ENCODE results near the gene ZNF343.
"Not testable (repeated sequence)": the region's sequence is repeated elsewhere in the genome, so short reads cannot be mapped to it uniquely, and the experiment has no call there.

ZNF343 gene

DNA sequence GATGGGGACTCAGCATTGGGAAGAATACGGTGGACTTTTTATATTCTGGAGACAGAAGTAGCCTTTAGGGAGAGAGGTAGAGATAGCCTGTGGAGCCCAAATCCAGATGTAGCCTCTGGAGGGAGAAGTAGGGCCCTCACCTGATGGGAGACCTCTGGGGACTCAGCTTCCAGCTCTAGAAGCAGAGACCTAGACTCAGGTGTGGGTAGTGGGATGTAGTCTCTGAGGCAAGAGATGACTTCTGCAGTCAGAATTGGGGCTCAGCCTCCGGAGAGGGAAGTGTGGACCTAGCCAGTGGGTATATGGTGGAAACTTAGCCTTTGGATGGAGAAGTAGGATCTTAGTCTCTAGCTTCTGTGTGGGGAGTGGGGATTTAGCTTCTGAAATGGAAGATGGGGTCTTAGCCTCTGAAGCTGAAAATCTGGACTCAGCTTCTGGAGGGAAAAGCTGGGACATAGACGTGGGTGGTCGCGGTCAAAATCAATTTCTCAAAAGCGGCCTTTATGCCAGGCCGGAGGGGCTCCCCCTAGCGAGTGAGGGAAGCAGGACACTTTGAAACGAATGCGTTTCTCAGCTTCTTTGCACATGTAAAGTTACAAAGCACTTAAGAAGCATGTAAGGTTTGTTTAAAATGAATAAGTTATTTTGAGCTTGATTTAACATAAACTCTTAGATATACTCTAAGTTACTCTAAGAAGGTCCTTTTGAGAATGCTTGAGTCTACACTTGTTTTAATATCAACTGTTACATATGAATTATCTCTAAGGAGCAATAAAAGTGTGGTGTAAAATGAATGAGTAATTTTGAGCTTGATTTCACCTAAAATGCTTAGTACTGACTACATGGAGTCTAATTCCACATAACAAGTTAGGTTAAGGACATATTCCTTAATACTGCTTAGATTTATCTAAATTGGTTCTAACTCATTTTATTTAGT is 12.9 kb upstream of the ZNF343 start:
- DNase-seq (ENCODE audit: low read depth), result no peak

DNA sequence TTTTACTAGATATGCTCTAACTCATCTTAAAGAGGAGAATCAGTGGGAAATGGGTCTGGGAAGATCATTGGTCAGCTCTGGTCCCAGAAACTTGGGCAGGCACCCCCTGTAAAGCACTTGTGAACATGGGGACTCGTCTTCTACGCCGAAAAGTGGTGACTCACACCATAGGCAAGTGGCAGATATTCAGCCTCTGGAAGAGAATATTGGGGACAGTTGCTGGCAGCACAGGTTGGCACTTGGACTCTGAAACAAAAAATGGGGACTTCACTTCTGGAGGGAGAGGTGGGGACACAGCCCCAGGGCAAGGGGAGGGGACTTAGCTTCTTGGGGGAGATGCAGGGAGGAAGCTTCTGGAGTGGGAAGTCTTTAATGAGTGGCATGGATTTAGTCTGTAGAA is 11.9 kb upstream of the ZNF343 start:
- DNase-seq (ENCODE audit: low read depth), result no peak

DNA sequence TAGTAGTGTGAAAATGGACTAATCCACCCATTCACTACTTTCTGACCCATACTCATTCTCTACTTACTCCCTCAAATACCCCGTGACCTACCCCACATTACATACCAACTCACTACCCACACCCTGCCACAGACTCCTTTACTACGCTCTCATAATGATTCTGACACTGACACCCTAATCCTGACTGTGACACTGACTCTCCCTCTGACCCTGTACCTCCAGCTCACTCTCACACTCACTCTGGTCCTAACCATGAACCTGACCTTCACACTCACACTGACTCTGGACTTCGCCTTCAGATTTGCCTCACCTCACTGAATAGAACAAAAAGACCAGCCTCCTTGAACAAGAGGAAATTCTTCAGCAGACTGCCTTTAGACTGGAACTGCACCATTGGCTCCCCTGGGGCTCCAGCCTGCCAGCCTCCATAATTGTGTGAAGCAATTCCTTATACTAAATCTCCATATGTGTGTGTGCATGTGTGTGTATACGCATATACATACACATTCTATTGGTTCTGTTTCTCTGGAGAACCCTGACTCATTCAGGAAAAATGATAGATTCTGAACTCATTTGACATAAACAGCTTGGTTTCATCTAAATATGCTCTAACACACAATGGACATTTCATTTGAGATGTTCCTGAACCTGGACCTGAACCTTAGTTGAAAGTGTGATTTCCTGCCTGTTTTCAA is 10.5 kb upstream of the ZNF343 start:
- peak; percentile 34 for DNase-seq (ENCODE audit: low read depth)

DNA sequence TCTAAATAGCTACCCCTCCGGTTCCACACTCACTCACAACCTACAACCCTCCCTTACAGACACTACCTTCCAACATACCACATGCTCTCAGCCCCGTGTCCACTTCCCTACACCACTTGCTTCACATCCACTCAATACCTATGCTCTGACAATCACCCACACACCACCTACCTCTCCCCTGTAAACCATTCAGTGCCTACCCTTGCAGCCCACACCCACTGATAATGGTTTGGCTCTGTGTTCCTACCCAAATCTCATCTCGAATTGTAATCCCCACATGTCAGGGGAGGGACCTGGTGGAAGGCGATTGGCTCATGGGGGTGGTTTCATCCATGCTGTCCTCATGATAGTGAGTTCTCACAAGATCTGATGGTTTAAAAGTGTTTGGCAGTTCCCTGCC is 9.8 kb upstream of the ZNF343 start:
- DNase-seq (ENCODE audit: low read depth), result no peak

DNA sequence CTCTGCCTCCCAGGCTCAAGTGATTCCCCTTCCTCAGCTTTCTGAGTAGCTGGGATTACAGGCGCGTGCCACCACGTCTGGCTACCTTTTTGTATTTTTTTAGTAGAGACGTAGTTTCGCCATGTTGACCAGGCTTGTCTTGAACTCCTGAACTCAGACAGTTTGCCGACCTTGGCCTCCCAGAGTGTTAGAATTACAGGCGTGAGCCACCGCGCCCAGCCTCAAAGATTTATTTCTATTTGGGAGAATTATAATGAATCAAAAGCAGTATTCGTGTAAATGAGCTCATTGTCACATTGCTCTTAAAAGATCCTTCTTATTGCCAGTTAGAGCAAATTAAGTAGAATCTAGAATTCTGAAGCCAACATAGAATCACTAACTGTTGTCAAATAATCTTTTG is 9.4 kb upstream of the ZNF343 start:
- no peak for DNase-seq (ENCODE audit: low read depth)

DNA sequence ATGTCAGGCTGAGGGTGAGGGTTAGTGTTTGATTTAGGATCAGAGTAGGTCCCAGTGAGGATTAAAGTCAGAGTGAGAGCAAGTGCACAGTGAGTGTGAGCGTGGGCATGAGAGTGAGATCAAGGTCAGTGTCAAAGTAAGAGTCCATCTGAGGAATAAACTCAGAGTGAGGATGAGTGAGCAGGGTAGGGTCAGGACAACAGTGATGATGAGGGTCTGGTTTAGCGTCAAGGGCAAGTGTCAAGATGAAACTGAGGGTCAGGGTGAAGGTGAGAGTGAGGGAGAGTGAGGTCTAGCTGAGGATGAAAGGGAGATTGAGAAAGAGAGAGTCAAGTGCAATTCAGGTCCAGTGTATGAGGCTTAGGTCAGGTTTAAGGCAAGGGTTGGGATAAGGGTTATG is 7.7 kb upstream of the ZNF343 start:
- DNase-seq (ENCODE audit: low read depth), result no peak

DNA sequence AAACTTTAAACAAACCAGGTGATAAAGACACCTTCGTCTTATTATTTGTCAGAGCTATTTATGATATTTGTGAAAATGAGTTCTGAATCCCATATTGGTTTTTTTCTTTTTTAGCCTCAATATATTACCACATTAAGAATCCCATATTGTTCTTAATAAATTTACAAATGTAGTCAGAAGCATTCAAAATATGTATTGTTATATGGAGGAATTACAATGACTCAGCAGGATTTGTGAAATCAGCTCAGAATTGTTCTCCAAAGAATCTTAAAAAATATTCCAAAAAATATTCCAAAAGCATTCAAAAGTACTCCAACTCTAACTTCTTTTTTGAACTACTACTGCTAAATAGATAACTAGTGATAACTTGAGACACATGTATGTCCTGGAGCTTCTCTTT is 6.5 kb upstream of the ZNF343 start:
- no peak for DNase-seq (ENCODE audit: low read depth)

DNA sequence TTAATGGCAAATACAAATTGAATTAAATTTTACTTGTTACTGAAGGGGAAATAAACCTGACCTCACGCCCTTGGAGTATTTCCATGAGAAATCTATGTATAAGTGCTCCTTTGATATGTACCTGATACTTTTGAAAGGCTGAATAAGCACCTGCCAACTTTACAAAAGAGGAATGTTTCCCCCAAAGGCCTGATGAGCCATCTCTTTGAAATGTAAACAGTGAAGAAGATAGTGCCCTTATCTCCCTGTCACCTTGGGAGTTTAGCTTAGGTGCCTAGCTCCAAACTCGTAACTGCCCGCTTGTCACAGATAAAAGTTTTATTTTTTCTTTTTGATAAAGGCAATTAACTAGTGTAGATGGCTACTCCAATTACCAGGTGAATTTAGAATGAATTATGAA is 1.1 kb upstream of the ZNF343 start:
- DNase-seq (ENCODE audit: low read depth), result no peak

DNA sequence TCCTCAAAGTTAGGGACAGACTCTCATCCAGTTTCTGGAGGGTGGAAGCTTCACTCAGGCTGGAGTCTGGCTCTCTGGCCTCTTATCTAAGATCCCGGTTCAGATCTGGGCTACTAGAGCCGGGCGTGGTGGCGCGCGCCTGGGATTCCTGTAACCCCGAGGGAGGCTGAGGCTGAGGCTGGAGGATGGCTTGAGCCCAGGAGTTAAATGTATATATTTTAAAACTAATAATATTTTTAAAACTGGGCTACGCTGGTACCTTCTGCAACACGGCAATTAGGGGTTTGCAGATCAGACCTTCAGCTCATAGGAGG is 710 bp upstream of the ZNF343 start:
- no peak for DNase-seq (ENCODE audit: low read depth)

DNA sequence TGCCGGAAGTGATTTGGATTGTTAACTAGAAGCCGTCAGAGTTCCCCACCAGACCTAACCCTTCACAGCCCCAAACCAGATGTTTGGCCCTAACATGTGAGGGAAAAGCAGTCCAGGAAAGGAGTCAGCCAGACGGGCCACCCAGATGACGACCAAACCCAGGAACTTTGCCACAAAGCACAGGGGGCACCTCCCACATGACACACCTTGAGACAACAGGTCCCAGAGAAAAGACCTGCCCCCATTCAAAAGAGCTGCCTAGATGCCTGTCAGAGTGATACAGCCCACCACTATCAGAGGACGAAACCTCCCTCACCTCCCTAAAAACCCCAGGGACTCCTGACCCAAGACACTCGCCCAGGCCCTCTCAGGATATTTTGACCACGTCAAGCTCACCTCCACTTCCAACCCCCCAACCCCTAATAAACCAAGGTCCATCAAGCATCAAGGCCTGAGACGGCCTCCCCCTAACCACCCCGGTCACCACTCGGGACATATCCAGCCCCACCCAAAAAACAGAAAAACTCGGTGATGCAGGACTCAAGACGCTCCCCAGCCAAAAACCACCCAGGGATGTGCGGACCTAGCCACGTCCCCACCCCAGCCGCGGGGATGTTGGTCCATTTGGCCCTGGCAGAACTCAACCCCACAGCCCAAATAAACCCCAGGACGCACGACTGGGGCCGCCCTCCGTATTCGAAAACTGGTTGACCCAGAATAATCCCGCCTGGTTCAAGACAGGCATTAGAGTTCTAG is 662 bp downstream of the ZNF343 start:
- DNase-seq (ENCODE audit: low read depth), result no peak

DNA sequence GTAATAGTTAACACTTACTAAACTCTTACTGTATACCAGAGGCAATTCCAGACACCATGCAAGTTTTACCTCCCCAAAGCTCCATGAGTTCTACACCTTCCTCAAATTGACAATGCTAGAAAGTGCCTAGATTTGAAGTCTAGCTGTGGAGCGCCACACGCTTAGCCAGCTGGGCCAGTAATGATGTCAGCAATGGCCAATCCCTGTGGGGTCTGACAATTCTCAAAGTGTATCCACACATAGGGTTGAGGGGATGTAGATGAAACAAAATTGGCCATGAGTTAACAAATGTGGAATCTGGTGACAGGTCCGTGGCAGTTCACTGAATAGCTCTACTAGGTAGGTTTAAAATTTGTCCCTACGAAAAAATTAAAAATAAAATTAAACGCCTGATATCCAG is 1.3 kb downstream of the ZNF343 start:
- DNase-seq (ENCODE audit: low read depth), result no peak

DNA sequence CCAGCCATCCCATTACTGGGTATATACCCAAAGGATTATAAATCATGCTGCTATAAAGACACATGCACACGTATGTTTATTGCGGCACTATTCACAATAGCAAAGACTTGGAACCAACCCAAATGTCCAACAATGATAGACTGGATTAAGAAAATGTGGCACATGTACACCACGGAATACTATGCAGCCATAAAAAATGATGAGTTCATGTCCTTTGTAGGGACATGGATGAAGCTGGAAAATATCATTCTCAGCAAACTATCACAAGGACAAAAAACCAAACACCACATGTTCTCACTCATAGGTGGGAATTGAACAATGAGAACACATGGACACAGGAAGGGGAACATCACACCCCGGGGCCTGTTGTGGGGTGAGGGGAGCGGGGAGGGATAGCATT is 2.3 kb downstream of the ZNF343 start:
- not testable (repeated sequence) for DNase-seq (ENCODE audit: low read depth)

DNA sequence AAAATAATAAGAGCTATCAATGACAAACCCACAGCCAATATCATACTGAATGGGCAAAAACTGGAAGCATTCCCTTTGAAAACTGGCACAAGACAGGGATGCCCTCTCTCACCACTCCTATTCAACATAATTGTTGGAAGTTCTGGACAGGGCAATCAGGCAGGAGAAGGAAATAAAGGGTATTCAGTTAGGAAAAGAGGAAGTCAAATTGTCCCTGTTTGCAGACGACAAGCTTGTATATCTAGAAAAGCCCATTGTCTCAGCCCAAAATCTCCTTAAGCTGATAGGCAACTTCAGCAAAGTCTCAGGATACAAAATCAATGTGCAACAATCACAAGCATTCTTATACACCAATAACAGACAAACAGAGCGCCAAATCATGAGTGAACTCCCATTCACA is 3.9 kb downstream of the ZNF343 start:
- DNase-seq (ENCODE audit: low read depth), result not testable (repeated sequence)

DNA sequence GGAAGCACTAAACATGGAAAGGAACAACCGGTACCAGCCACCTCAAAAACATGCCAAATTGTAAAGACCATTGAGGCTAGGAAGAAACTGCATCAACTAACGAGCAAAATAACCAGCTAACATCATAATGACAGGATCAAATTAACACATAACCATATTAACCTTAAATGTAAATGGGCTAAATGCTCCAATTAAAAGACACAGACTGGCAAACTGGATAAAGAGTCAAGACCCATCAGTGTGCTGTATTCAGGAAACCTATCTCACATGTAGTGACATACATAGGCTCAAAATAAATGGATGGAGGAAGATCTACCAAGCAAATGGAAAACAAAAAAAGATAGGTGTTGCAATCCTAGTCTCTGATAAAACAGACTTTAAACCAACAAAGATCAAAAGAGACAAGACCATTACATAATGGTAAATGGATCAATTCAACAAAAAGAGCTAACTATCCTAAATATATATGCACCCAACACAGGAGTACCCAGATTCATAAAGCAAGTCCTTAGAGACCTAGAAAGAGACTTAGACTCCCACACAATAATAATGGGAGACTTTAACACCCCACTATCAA is 5.8 kb downstream of the ZNF343 start:
- DNase-seq (ENCODE audit: low read depth), result not testable (repeated sequence)

DNA sequence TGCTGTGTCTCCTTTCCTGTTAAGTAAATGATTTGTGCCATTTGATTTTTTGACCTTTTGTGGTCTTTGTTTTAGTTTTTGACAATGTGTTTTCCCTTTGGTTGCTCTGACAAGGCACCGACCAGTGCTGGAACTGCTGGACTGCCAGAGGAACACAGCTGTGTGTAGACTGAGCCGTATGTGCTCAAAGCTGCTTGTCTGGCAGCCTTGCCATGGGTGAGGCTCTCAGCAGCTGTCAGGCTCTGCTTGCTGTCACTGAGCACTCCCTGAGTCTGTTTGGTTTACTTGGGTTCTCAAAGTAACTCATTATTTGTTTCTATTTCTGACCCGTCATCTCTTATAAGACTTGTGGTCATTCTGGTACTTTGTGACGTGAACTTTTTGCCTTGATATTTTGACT is 23.1 kb downstream of the ZNF343 start:
- DNase-seq (ENCODE audit: low read depth), result no peak

DNA sequence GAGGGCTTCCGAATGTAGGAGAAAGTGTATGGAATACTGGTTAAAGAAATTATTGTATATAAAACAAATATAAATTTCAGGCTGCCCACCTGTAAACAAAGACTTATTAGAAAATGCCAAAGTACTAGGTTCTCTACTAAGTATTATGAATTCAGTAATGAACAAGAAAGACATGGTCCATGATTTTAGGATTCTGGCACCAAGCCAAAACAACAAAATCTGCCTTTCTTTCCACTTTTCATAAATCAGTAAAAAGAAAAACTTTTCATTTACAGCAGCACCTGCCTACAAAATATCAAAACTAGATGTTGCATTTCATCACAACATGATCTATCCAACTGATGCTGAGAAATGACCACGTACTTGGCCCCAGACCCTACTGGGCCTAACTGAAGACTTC is 23.6 kb downstream of the ZNF343 start:
- no peak for DNase-seq (ENCODE audit: low read depth)

DNA sequence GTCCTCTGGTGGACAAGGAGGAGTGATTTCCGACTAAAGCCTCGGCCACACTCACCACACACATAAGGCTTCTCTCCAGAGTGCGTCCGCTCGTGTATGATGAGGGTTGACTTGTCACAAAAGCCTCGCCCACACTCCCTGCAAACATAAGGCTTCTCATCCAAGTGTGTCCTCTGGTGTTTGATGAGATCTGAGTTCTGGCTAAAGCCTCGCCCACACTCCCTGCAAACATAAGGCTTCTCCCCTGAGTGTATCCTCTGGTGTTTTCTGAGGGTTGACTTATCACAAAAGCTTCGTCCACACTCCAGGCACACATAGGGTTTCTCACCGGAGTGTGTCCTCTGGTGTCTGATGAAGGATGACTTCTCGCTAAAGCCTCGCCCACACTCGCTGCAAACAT is 25.2 kb downstream of the ZNF343 start:
- DNase-seq (ENCODE audit: low read depth), result no peak

DNA sequence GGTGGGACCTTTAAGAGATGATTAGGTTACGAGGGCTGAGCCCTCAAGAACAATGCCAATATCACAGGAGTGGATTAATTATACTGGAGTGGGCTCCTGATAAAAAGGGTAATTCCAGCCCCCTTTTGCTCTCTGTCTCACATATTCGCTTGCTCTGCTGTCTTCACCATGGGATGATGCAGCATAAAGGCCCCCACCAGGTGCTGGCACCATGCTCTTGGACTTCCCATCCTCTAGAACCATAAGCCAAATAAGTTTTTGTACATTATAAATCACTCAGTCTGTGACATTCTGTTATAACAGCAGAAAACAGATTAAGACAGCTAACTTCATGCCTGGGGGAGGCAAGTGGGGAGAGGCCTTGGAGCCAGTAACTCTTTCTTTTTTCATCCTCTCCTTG is 28.3 kb downstream of the ZNF343 start:
- no peak for DNase-seq (ENCODE audit: low read depth)

DNA sequence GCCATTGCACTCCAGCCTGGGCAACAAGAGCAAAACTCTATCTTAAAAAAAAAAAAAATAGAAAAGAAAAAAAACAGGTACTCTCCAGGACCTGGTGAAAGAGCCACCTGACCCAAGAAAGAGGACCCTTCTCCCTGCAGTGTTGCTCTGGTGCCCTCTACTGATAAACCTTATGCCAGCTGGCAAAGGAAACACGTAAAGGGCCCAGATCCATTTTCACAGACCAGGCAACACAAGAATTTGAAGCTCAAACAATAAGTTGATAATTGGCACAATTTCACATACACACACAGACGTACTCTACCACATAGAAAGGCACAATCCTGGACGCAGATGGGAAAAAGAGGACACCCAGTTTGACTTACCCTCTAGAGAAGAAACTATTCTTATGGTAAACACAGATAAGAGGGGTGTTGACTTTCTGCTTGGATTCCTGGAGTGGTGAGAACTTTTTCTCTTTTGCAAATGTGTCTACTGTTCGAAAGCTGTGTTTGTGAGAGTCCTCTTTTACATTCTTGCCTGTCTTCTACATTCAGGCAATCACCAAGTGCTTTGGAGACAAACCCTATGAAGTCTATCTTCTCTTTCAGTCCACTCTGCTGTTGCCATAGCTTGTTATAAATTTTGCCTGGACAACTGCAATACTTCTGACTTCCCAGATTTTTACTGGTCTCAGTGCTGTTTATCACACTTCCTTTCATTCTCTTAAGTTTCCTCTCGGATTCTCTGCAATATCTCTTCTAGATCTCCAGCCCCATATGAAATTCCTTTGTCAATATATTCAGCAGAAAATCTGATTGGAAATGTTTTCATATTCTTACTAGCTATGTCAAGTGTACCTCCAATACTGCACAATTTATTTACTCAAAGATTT is 31.7 kb downstream of the ZNF343 start:
- DNase-seq (ENCODE audit: low read depth), result no peak

DNA sequence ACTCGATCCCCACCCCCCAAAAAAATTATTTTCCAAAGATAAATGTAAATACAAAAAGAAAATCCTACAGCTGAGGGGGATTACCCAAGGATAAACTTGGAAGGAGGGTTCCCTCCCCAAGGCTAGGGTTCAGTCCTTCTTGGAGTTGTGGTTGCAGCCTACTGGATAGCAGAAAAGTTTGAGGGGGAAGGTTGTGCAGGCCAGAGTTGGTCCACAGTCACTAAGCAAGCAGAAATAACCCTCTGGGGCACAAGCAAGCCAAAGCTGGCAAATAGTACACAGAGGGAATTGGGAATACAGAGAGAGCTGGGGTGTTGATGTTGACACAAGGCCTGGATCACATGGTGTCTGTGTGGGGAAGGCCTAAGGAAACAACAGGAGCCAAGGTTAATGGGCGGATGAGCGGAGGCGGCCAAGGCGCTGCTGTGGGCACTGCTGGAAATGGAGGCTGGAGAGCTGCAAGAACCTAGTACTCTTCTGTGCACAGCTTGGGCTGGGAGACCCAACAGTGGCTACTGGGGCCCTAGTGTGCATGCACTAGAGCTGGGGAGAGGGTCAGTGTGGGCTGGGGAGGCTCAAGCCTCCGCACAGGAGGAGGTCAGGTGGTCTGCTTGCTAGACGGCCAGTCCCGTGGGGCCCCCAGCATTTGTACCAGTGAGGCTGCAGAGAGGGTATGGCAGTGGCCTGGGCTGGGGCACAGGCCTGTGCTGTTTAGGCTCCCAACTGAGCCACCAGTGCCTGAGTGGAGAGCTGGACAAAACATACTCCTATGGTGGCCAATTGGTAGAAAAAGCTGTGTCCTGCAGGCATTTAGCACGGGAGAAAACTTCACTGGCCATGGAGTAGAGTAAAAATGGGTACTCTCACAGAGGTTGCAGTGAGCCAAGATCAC is 32.6 kb downstream of the ZNF343 start:
- no peak for DNase-seq (ENCODE audit: low read depth)

DNA sequence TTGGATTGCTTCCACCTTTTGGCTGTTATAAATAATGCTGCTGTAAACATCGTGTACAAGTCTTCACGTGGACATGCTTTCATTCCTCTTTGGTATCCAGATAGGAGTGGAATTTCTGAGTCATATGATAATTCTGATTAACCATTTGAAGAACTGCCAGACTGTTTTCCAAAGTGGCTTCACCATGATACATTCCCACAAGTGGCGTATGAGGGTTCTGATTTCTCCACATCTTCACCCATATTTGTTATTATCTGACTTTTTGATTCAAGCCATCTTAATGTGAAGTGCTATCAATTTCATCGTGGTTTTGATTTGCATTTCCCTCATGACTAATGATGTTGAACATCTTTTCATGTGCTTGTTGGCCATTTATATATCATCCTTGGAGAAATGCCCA is 35.2 kb downstream of the ZNF343 start:
- DNase-seq (ENCODE audit: low read depth), result peak; percentile 66
